GM12865 (cell line): ENCODE data around the gene NFATC2IP.
"Not testable (repeated sequence)": the region's sequence is repeated elsewhere in the genome, so short reads cannot be mapped to it uniquely, and the experiment has no call there.

Source experiments
- DNase-seq: peaks from one replicate; pipeline ENCODE4 v3.0.0; 2010; ENCODE audit warnings: low read depth
- H3K4me3 ChIP-seq: 2 replicates; pipeline ENCODE4 v1.5.1; 2011; ENCODE audit warnings: mild to moderate bottlenecking, low read depth, low read length, control low read depth
- CTCF ChIP-seq: IDR thresholded peaks from 2 replicates; pipeline ENCODE4 v1.5.1; 2011; ENCODE audit warnings: low read length, control low read depth, low read depth, inconsistent platforms; ENCODE audit not compliant: insufficient read depth; ENCODE audit errors: missing control alignments

The NFATC2IP gene

GRCh38 chr16:28967156-28967555 lies 16.4 kb downstream of the NFATC2IP start:
- no peak for DNase-seq
- no peak overlapping the region for H3K4me3 ChIP-seq
- no peak for TF ChIP-seq CTCF

DNA sequence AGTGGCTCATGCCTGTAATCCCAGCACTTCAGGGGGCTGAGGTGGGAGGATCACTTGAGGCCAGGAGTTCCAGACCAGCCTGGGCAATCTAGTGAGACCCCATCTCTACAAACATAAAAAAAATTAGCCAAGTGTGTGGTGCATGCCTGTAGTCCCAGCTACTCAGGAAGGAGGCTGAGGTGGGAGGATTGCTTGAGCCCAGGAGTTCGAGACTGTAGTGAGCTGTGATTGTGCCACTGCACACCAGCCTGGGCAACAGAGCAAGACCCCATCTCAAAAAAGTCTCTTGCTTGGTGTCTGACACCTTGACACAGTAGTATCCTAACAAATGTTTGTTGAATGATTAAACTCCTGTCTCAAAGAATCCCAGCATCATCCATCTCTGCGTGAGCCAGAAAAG lies 19.0 kb downstream of the NFATC2IP start:
- not testable (repeated sequence) for H3K4me3 ChIP-seq, DNase-seq

DNA sequence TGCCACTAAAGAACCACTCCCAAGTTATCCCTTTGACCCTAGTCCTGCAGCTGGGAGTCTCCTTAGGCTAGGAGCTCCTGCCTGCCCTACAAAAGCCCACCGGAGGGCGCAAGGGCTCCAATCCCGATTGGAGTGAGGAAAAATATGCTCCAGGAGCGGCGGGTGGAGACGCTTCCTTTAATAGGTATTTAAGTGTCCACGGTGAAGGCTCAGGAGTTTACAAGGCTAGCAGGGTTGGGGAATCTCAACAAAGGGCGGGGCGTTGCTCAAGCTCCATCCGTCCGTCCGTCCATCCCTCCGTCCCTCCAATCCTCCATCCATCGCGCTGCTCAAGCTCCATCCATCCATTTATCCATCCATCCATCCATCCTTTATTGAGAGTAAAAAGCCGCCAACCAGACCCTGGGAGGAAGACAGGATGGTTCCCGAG lies 23.3 kb downstream of the NFATC2IP start:
- H3K4me3 ChIP-seq = peak overlapping the region; percentile 71
- DNase-seq = peak; percentile 39
- peak; percentile 42 for TF ChIP-seq CTCF

- TF ChIP-seq CTCF = no peak
- DNase-seq = peak; percentile 97
- peak within 1 kb of the TSS; percentile 71 for H3K4me3 ChIP-seq
Measured at GRCh38 chr16:28974437-28975157, 23.9 kb downstream of the NFATC2IP start, which contains the start of gene SPNS1. TSS of gene SPNS1 (plus strand) at chr16:28974778. CDS start at chr16:28975152, 374 bp downstream.

GRCh38 chr16:28975158-28975599 lies 24.4 kb downstream of the NFATC2IP start:
- H3K4me3 ChIP-seq = peak overlapping the region; percentile 71
- DNase-seq = no peak
- no peak for TF ChIP-seq CTCF

DNA sequence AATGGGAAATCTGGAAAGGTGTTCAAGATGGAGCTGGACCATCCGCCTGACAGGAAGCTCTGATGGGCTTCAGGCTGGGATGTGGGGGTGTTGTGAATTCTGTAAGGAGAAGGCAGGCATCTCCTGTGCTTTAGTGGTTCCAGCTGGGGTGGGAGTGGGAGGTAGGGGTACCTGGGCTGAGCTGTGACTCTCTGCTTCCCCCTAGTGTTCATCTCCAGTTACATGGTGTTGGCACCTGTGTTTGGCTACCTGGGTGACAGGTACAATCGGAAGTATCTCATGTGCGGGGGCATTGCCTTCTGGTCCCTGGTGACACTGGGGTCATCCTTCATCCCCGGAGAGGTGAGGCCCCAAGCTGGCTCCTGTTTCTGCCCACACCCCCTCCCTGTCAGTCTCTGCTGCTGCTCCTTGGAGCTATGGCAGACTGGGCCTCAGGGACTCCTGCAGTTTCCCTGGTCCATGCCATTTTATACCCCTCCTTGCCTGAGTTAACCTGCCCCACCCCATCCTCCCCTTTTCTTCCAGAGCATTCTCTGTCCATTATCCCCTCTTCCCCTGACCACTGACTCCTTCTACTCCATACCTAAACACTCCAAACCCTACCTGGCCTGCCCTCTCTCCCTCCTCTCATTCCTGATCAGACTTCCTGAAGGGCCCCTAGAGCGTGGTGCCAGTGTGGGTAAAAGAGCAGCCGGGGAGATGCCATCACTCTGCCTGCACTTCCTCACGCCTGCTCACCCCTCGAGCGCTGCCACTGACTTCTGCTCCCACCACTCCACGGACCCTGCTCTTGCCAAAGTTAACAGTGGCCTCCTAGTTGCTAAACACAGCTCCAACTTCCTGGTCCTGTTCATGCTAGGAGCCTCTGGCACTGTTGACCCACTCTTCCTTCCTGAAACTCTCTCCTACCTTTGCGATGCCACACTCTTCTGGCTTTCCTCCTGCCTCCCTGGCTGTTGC lies 27.2 kb downstream of the NFATC2IP start:
- peak; percentile 61 for TF ChIP-seq CTCF
- no peak overlapping the region for H3K4me3 ChIP-seq
- DNase-seq = peak; percentile 18

GRCh38 chr16:28980330-28980729 lies 29.6 kb downstream of the NFATC2IP start:
- H3K4me3 ChIP-seq, DNase-seq: not testable (repeated sequence)
